ENCODE data around the gene CCDC3. TPM values are rescaled to one million over a fixed set of nuclear protein-coding genes. Genes with fewer than 3 reads are reported as not detected.

Gene CCDC3
- total RNA-seq, 6 experiments from 2014 or later = 0.05 to 0.09 (median 0.07) TPM; not detected in 2

DNA sequence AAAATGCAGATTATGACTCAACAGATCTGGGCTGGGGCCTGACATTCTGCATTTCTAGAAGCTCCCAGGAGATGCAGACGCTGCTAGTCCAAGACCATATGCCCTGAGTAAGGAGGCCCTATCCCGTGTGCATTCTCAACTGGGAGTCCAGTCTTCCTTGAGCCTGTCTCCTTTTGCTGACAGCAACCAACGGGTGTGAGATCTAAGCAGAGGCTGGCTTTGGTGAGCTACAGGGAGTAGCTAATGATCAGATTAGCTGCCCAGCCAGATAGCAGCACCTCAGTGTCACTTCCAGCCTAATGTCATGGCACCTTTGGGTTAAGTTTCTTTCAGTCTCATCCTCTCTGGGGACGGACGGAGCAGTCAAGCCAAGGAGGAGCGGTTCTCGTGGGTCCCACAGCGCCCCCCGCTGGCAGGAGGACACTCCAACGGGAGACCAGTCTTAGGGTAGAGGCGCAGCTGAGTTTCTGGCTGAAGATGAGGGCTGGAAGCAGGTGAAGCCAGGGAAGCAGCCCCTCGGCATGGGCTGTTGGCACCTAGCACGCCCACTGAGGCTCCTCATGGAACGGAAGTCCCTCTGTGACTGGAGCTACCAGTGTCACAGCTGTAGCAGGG is 154.0 kb downstream of the CCDC3 start:
- Mint-ChIP-seq H3K4me3 (no peak overlapping the region), H3K4me1 (ENCODE audit: low read depth) (peaks cover 8% of the 10 kb centered on the region), H3K36me3 (ENCODE audit: low read depth) (no peaks in the 10 kb centered on the region), H3K27ac (no peak overlapping the region), H3K27me3 (ENCODE audit: insufficient read depth) (peaks cover 3% of the 10 kb centered on the region; the same call in 1 of the 2 replicates), H3K9me3 (peaks cover under 1% of the 10 kb centered on the region; the same call in 1 of the 2 replicates)
- TF ChIP-seq, protein P1, sequence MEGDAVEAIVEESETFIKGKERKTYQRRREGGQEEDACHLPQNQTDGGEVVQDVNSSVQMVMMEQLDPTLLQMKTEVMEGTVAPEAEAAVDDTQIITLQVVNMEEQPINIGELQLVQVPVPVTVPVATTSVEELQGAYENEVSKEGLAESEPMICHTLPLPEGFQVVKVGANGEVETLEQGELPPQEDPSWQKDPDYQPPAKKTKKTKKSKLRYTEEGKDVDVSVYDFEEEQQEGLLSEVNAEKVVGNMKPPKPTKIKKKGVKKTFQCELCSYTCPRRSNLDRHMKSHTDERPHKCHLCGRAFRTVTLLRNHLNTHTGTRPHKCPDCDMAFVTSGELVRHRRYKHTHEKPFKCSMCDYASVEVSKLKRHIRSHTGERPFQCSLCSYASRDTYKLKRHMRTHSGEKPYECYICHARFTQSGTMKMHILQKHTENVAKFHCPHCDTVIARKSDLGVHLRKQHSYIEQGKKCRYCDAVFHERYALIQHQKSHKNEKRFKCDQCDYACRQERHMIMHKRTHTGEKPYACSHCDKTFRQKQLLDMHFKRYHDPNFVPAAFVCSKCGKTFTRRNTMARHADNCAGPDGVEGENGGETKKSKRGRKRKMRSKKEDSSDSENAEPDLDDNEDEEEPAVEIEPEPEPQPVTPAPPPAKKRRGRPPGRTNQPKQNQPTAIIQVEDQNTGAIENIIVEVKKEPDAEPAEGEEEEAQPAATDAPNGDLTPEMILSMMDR (IDR thresholded peaks at IDR 0.05) = peak; percentile 39; the same call in 1 of the 2 replicates
- DNase-seq = no peak

DNA sequence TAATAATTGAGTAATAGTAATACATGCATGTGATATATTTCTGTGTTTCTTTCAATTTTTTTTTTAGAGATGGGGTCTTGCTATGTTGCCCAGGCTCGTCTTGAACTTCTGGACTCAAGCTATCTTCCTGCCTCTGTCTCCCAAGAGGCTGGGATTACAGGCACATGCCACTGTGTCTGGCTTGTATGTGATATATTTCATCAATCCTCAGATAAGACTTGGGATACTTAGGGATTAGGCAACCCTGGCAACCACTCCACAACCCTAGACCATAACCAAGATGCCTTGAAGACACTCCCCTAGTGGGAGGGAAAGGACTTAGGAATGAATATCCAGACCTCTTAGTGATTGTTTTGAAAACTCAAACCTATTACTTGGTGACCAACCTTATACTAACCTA is 154.8 kb downstream of the CCDC3 start:
- H3K36me3 Mint-ChIP-seq (ENCODE audit: low read depth) = no peaks in the 10 kb centered on the region
- no peak for DNase-seq

More for the DNA sequence above, 154.8 kb downstream of the CCDC3 start:
- peaks cover 8% of the 10 kb centered on the region for H3K4me1 Mint-ChIP-seq (ENCODE audit: low read depth)
- H3K9me3 Mint-ChIP-seq = no peaks in the 10 kb centered on the region; the same call in 1 of the 2 replicates
- no peak overlapping the region for H3K4me3 Mint-ChIP-seq
- TF ChIP-seq, protein P1 (IDR thresholded peaks at IDR 0.05) = no peak
- peaks cover 2% of the 10 kb centered on the region for H3K27me3 Mint-ChIP-seq (ENCODE audit: insufficient read depth)
- H3K27ac Mint-ChIP-seq = no peak overlapping the region

Other genes starting within 250 kb of the CCDC3 start
- gene OPTN, start 98.5 kb upstream of the CCDC3 start, total RNA-seq (2021; fragmentation: NEBNext Ultra II Directional; extraction: Animal tissue kit (Norgen Biotek cat#: 25700)) = 10 to 100 TPM; 79.9 to 90.3 (median 83.0) TPM
- 10 to 100 TPM in 5 of 6 experiments, 1 to 10 TPM in 1; 8.3 to 18.4 (median 15.7) TPM for gene MCM10, start 159.8 kb upstream of the CCDC3 start, total RNA-seq (2021; fragmentation: NEBNext Ultra II Directional; extraction: Animal tissue kit (Norgen Biotek cat#: 25700))
- not detected for gene UCMA, start 232.7 kb upstream of the CCDC3 start, total RNA-seq (2021; fragmentation: NEBNext Ultra II Directional; extraction: Animal tissue kit (Norgen Biotek cat#: 25700))